Hematopoietic multipotent progenitor cell treated with erythropoietin and hydrocortisone succinate and interleukin-3 and kit ligand, for 4 days (in vitro differentiated cells): ENCODE measurements around the gene KLKB1.
A peak's percentile ranks its signal among the peaks of the same experiment; 100 is the strongest.

ENCODE experiments used
- DNase-seq: peaks from one replicate; pipeline ENCODE4 v3.0.0-alpha.2; 2015

Gene KLKB1

GRCh38 chr4:186227221-186227620 is at the start of gene KLKB1:
Gene KLKB1, plus strand, starts transcription at chr4:186227507. Its CDS starts 689 bp downstream, at chr4:186228196.
- DNase-seq = no peak

GRCh38 chr4:186188107-186188506 is 39.2 kb upstream of the KLKB1 start:
- DNase-seq = no peak

- no peak for DNase-seq
These were observed 37.7 kb upstream of the KLKB1 start for GRCh38 chr4:186189656-186190055.

GRCh38 chr4:186190581-186191199 is 36.6 kb upstream of the KLKB1 start:
- DNase-seq = peak; percentile 80

GRCh38 chr4:186191200-186192065 is 35.9 kb upstream of the KLKB1 start, which contains the start of gene CYP4V2:
Gene CYP4V2, plus strand, starts transcription at chr4:186191567. Its CDS starts 257 bp downstream, at chr4:186191824.
- DNase-seq = peak; percentile 95

GRCh38 chr4:186192066-186192612 is 35.2 kb upstream of the KLKB1 start:
- peak; percentile 58 for DNase-seq

GRCh38 chr4:186193851-186194250 is 33.5 kb upstream of the KLKB1 start:
- no peak for DNase-seq

- no peak for DNase-seq
These were observed 31.2 kb upstream of the KLKB1 start for GRCh38 chr4:186196063-186196462.

- DNase-seq = no peak
These were observed 26.8 kb upstream of the KLKB1 start for GRCh38 chr4:186200516-186200915.

- DNase-seq = no peak
These were observed 26.3 kb upstream of the KLKB1 start for GRCh38 chr4:186201010-186201409.

- DNase-seq = peak; percentile 88
These were observed 25.6 kb upstream of the KLKB1 start for GRCh38 chr4:186201535-186202230.

GRCh38 chr4:186202490-186203140 is 24.7 kb upstream of the KLKB1 start:
- no peak for DNase-seq

- peak; percentile 85 for DNase-seq
These were observed 23.9 kb upstream of the KLKB1 start for GRCh38 chr4:186203406-186203805.

GRCh38 chr4:186204103-186204559 is 23.2 kb upstream of the KLKB1 start:
- peak; percentile 85 for DNase-seq

- DNase-seq = no peak
These were observed 22.6 kb upstream of the KLKB1 start for GRCh38 chr4:186204686-186205085.

GRCh38 chr4:186205156-186205555 is 22.2 kb upstream of the KLKB1 start:
- no peak for DNase-seq

- DNase-seq = no peak
These were observed 10.8 kb upstream of the KLKB1 start for GRCh38 chr4:186216465-186217024.

GRCh38 chr4:186217733-186218293 is 9.5 kb upstream of the KLKB1 start:
- DNase-seq = no peak

GRCh38 chr4:186221624-186222023 is 5.7 kb upstream of the KLKB1 start:
- DNase-seq = no peak

- DNase-seq = no peak
These were observed 1.5 kb upstream of the KLKB1 start for GRCh38 chr4:186225848-186226247.

- DNase-seq = no peak
These were observed 652 bp upstream of the KLKB1 start for GRCh38 chr4:186226521-186227189.
